ENCODE results near the gene FMO2.

- TF ChIP-seq POLR2A (IDR thresholded peaks at IDR 0.05; ENCODE audit: low read depth, low read length), result no peak
- no peak for TF ChIP-seq SPI1 (IDR thresholded peaks at IDR 0.05; ENCODE audit: low read depth, low read length)
Observed at GRCh38 chr1:171166361-171166760, 18.7 kb upstream of the FMO2 start.
